OCI-LY7 (cell line): ENCODE results near the gene RAB17. TPM values are rescaled to one million over a fixed set of nuclear protein-coding genes. Genes with fewer than 3 reads are reported as not detected.

Experiments used
- BruUV-seq: library from RNA; stranded (reverse); fragments of 400-500 nt; replicated peaks from 2 replicates; lab custom pipeline; 2021; lab: Mats Ljungman, UMichigan
- CTCF ChIA-PET: fragments of 300-600 bp; sonication (Branson Sonifier 250); formaldehyde crosslinking; loops from one replicate; lab custom pipeline; 2022; ENCODE audit warnings: antibody characterized with exemption; ENCODE audit not compliant: unreplicated experiment; lab: Charles Lee
- POLR2A ChIA-PET: fragments of 300-600 bp; sonication (Branson Sonifier 250); formaldehyde crosslinking; loops from one replicate; lab custom pipeline; 2022; ENCODE audit warnings: antibody characterized with exemption; lab: Charles Lee
- DNase-seq: peaks from one replicate; pipeline ENCODE4 v3.0.0-alpha.2; 2015; ENCODE audit warnings: low spot score
- H2AFZ ChIP-seq: fragments of 200-600 bp; sonication (generic), shearing (Covaris generic); 2 replicates; pipeline ENCODE4 v1.6.1; 2014; ENCODE audit warnings: mild to moderate bottlenecking, antibody characterized with exemption, low read length, moderate library complexity
- H3K27ac ChIP-seq: fragments of 200-600 bp; sonication (generic); 2 replicates; pipeline ENCODE4 v1.5.1; 2014; ENCODE audit warnings: mixed run types, low read depth, mild to moderate bottlenecking, moderate library complexity, low read length, inconsistent platforms; ENCODE audit not compliant: poor library complexity, severe bottlenecking
- H3K36me3 ChIP-seq: fragments of 200-600 bp; sonication (generic); 2 replicates; pipeline ENCODE4 v1.6.1; 2014; ENCODE audit warnings: mild to moderate bottlenecking, antibody characterized with exemption, low read length, moderate library complexity, mixed read lengths; ENCODE audit not compliant: insufficient read depth
- H3K4me1 ChIP-seq: fragments of 200-600 bp; sonication (generic); 2 replicates; pipeline ENCODE4 v1.5.1; 2014; ENCODE audit warnings: mild to moderate bottlenecking, low read length; ENCODE audit not compliant: insufficient read depth, poor library complexity, severe bottlenecking
- H3K4me2 ChIP-seq: fragments of 200-600 bp; sonication (generic); 2 replicates; pipeline ENCODE4 v1.6.1; 2014; ENCODE audit warnings: mild to moderate bottlenecking, low read length
- H3K4me3 ChIP-seq: fragments of 200-600 bp; sonication (generic); 2 replicates; pipeline ENCODE4 v1.5.1; 2014; ENCODE audit warnings: mild to moderate bottlenecking, low read depth, low read length; ENCODE audit not compliant: poor library complexity, severe bottlenecking
- H3K79me2 ChIP-seq: fragments of 200-600 bp; sonication (generic); 2 replicates; pipeline ENCODE4 v1.6.1; 2016; ENCODE audit warnings: low read depth, mild to moderate bottlenecking, low read length, moderate library complexity, mixed read lengths; ENCODE audit not compliant: insufficient read depth
- H3K9me2 ChIP-seq: fragments of 200-600 bp; sonication (generic); 2 replicates; pipeline ENCODE4 v1.6.1; 2016; ENCODE audit warnings: mild to moderate bottlenecking, low read length, mixed read lengths; ENCODE audit not compliant: insufficient read depth
- H3K9me3 ChIP-seq: fragments of 200-600 bp; sonication (generic); 2 replicates; pipeline ENCODE4 v1.6.1; 2014; ENCODE audit warnings: mild to moderate bottlenecking, mixed run types, low read length, mixed read lengths
- H4K20me1 ChIP-seq: fragments of 200-600 bp; sonication (generic); 2 replicates; pipeline ENCODE4 v1.6.1; 2014; ENCODE audit warnings: mild to moderate bottlenecking, antibody characterized with exemption, low read length, moderate library complexity, mixed read lengths; ENCODE audit not compliant: insufficient read depth
- CTCF ChIP-seq: fragments of 200-600 bp; sonication (generic); conservative IDR thresholded peaks from 2 replicates; pipeline ENCODE4 v1.5.1; 2014; ENCODE audit warnings: mild to moderate bottlenecking, antibody characterized with exemption, low read length, moderate library complexity, mixed read lengths
- EZH2phosphoT487 ChIP-seq: fragments of 200-600 bp; sonication (generic); IDR thresholded peaks from 2 replicates; pipeline ENCODE4 v1.6.1; 2018; ENCODE audit warnings: low read depth, borderline replicate concordance, mild to moderate bottlenecking, mixed run types, antibody characterized with exemption, low read length, moderate library complexity, mixed read lengths
- intact Hi-C: fragments of 100-400 bp; cut with micrococcal nuclease; formaldehyde crosslinking; loops from one replicate; pipeline ENCODE4 v1.10.0; 2022; ENCODE audit not compliant: unreplicated experiment
- total RNA-seq, 2 experiments: library from RNA; depleted of rRNA in 1 of 2; stranded (reverse); fragments of >200 nt in 1 of 2; shearing (Covaris generic) in 1 of 2; gene quantifications; 2 replicates each; pipeline ENCODE4 v1.2.3, GENCODE V29; 2014 to 2022

The RAB17 gene
- total RNA-seq, 2 experiments from 2014 or later = not detected

DNA sequence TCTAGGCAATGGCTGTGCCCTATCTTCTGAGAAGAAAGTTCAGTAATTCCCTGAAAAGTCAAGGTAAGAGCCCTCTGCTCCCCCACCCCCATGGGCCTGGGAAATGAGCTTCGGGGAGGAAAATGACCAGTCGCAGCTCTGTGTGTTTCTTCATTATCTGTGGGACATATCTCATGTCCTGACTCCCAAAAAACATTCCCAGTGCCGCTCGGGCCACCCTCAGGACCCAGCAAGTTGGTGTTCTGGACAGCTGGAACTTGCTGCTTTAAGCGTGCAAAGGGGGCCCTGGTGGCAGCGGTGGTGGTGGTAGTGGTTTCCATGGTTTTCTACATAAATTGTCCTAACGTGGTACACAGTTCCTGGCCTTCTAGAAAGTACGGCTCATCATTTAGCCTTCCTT is 41.3 kb downstream of the RAB17 start:
- POLR2A ChIA-PET = no interaction called here
- CTCF ChIA-PET = no interaction called here
- H3K4me2 ChIP-seq = no peak overlapping the region

DNA sequence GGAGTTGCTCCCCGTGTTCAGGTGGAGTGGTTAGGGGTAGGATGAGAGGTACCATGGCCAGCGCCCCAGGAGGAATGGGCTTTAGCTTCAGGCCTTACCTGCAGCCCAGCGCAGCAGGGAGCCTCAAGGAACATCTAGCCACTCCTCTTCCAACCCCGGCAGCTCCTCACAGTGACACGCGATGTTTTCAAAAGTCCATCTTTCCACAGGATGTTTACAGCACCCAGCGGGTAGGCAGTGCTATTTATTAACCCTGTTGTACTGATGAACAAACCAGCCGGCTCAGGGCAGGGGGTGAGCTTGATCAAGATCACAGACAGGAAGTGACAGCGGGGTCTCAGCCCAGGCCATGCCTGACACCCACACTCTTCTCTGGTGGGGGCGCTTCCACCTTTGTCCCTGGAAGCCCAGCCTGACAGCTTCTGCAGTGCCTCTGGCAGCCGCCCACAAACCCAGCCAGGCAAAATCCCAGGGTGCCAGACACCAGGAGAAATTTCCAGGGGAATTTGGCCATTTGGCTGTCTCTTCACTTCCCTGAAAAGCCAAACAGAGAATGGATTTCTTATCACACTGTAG is 42.6 kb downstream of the RAB17 start:
- TF ChIP-seq EZH2phosphoT487 (no peak), CTCF (no peak)
- H3K4me3 ChIP-seq = no peak overlapping the region
- no peaks in the 10 kb centered on the region for H3K79me2 ChIP-seq
- H4K20me1 ChIP-seq = no peaks in the 10 kb centered on the region
- no peak for DNase-seq
- BruUV-seq = no TSS peak
- H3K4me2 ChIP-seq = no peak overlapping the region
- CTCF ChIA-PET = no interaction called here
- no peaks in the 10 kb centered on the region for H3K9me3 ChIP-seq
- no peak overlapping the region for H2AFZ ChIP-seq
- POLR2A ChIA-PET = no interaction called here
- no peaks in the 10 kb centered on the region for H3K9me2 ChIP-seq
- H3K4me1 ChIP-seq = no peaks in the 10 kb centered on the region
- H3K27ac ChIP-seq = no peak overlapping the region
- intact Hi-C loops = no loop called here
- no peaks in the 10 kb centered on the region for H3K36me3 ChIP-seq

More for the DNA sequence above, 41.3 kb downstream of the RAB17 start:
- H4K20me1 ChIP-seq = no peaks in the 10 kb centered on the region
- H2AFZ ChIP-seq = no peak overlapping the region
- no peak for DNase-seq
- H3K9me3 ChIP-seq = no peaks in the 10 kb centered on the region
- TF ChIP-seq EZH2phosphoT487 (no peak), CTCF (no peak)
- H3K27ac ChIP-seq = no peak overlapping the region
- BruUV-seq = no TSS peak
- H3K9me2 ChIP-seq = no peaks in the 10 kb centered on the region
- H3K36me3 ChIP-seq = no peaks in the 10 kb centered on the region
- intact Hi-C loops = no loop called here
- no peaks in the 10 kb centered on the region for H3K79me2 ChIP-seq
- no peak overlapping the region for H3K4me3 ChIP-seq
- no peaks in the 10 kb centered on the region for H3K4me1 ChIP-seq

- BruUV-seq = no TSS peak
- intact Hi-C loops = no loop called here
- ChIA-PET POLR2A (no interaction called here), CTCF (no interaction called here)
- Histone ChIP-seq H2AFZ (no peak overlapping the region), H3K79me2 (no peaks in the 10 kb centered on the region), H3K27ac (no peak overlapping the region), H3K4me3 (no peak overlapping the region), H3K9me2 (no peaks in the 10 kb centered on the region), H3K36me3 (no peaks in the 10 kb centered on the region), H4K20me1 (no peaks in the 10 kb centered on the region), H3K4me2 (no peak overlapping the region), H3K4me1 (no peaks in the 10 kb centered on the region), H3K9me3 (no peaks in the 10 kb centered on the region)
- no peak for TF ChIP-seq CTCF
- no peak for TF ChIP-seq EZH2phosphoT487
- no peak for DNase-seq
These were observed 43.6 kb downstream of the RAB17 start for GRCh38 chr2:237546876-237547395.
